WERI-Rb-1 (cell line): ENCODE data around the gene PIP4K2A.

Source experiments
- DNase-seq: peaks from one replicate; pipeline ENCODE4 v3.0.0-alpha.2; 2020
- H3K27ac ChIP-seq: fragments of 250-450 bp; sonication (Bioruptor Pico); 2 replicates; pipeline ENCODE4 v1.5.1; 2020; ENCODE audit warnings: mild to moderate bottlenecking, moderate library complexity
- H3K27me3 ChIP-seq: fragments of 250-450 bp; sonication (Bioruptor Pico); 2 replicates; pipeline ENCODE4 v1.5.1; 2021; ENCODE audit warnings: mild to moderate bottlenecking, low read depth, moderate library complexity; ENCODE audit not compliant: insufficient read depth, severe bottlenecking
- H3K36me3 ChIP-seq: fragments of 250-450 bp; sonication (Bioruptor Pico); 2 replicates; pipeline ENCODE4 v1.5.1; 2020; ENCODE audit warnings: mild to moderate bottlenecking, moderate library complexity
- H3K4me3 ChIP-seq: 2 replicates; pipeline ENCODE4 v1.5.1; 2011; ENCODE audit warnings: low read depth, mild to moderate bottlenecking, control low read depth, low read length
- H3K9me3 ChIP-seq: fragments of 250-450 bp; sonication (Bioruptor Pico); 2 replicates; pipeline ENCODE4 v1.5.1; 2021; ENCODE audit warnings: mild to moderate bottlenecking, moderate library complexity; ENCODE audit not compliant: severe bottlenecking
- TF ChIP-seq, protein P1 (sequence below): IDR thresholded peaks from 2 replicates; pipeline ENCODE4 v1.5.1; 2011; ENCODE audit warnings: low read depth, mild to moderate bottlenecking, control low read depth, inconsistent platforms, low read length

PIP4K2A gene

GRCh38 chr10:22623633-22624253 is 90.6 kb downstream of the PIP4K2A start:
- DNase-seq: no peak
- TF ChIP-seq, protein P1, sequence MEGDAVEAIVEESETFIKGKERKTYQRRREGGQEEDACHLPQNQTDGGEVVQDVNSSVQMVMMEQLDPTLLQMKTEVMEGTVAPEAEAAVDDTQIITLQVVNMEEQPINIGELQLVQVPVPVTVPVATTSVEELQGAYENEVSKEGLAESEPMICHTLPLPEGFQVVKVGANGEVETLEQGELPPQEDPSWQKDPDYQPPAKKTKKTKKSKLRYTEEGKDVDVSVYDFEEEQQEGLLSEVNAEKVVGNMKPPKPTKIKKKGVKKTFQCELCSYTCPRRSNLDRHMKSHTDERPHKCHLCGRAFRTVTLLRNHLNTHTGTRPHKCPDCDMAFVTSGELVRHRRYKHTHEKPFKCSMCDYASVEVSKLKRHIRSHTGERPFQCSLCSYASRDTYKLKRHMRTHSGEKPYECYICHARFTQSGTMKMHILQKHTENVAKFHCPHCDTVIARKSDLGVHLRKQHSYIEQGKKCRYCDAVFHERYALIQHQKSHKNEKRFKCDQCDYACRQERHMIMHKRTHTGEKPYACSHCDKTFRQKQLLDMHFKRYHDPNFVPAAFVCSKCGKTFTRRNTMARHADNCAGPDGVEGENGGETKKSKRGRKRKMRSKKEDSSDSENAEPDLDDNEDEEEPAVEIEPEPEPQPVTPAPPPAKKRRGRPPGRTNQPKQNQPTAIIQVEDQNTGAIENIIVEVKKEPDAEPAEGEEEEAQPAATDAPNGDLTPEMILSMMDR: no peak
- H3K4me3 ChIP-seq: no peak overlapping the region
- no peaks in the 10 kb centered on the region for H3K9me3 ChIP-seq
- H3K27ac ChIP-seq: no peak overlapping the region
- no peaks in the 10 kb centered on the region for H3K36me3 ChIP-seq
- H3K27me3 ChIP-seq: no peaks in the 10 kb centered on the region

DNA sequence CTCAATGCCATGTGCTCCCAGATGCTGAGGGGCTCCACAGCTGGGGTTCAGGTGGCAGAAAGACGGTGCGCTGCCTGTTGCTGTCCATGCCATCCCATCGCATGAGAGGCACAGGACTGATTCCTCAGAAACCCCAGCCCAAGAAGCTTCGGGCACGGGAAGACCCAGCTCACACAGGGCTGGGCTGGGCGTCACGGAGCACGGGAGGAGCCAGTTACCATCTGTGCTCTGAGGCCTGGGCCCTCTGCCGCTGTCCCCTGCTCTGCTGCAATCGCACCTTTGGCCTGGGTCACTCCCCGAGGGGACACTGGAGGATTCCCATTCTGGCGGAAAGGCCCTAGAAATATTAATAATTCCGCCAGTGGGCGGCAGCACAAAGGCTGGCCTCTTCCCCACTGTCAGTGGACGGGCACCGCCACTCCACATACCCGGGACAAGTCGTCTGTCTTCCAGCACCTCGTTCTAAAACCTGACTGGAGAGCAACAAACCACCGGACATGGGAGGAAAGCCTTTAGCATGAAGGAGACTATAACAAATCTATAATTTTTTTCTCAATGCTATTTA is 92.1 kb downstream of the PIP4K2A start:
- no peaks in the 10 kb centered on the region for H3K27me3 ChIP-seq
- TF ChIP-seq, protein P1: no peak
- no peaks in the 10 kb centered on the region for H3K9me3 ChIP-seq
- H3K27ac ChIP-seq: no peak overlapping the region
- no peak overlapping the region for H3K4me3 ChIP-seq
- no peak for DNase-seq
- no peaks in the 10 kb centered on the region for H3K36me3 ChIP-seq

GRCh38 chr10:22621726-22622125 is 92.7 kb downstream of the PIP4K2A start:
- no peak for DNase-seq
- Histone ChIP-seq H3K4me3 (no peak overlapping the region), H3K27ac (no peak overlapping the region), H3K36me3 (no peaks in the 10 kb centered on the region), H3K9me3 (no peaks in the 10 kb centered on the region), H3K27me3 (no peaks in the 10 kb centered on the region)
- TF ChIP-seq, protein P1: no peak

DNA sequence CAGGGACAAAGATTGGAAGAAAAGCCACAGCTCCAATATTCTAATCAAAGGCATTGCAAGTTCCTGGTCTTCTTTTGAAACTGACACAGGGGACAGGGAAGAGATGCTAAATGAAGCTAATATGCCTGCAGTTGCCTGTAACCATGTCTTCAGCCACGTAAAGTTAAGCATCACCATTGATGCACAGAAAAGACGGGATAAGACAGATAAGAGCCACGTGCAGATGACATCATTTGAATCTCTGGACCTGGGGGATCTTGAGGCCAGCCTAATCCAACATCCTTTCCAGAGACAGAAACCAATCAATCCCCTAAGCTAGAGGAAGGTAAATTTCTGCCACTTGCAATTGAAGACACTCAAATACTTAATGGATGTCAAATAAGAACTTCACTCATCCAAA is 93.4 kb downstream of the PIP4K2A start:
- H3K4me3 ChIP-seq: no peak overlapping the region
- H3K36me3 ChIP-seq: no peaks in the 10 kb centered on the region
- no peak for DNase-seq
- TF ChIP-seq, protein P1: no peak
- H3K27ac ChIP-seq: no peak overlapping the region
- no peaks in the 10 kb centered on the region for H3K27me3 ChIP-seq
- H3K9me3 ChIP-seq: no peaks in the 10 kb centered on the region

GRCh38 chr10:22620140-22620857 is 94.1 kb downstream of the PIP4K2A start:
- DNase-seq: no peak
- H3K27ac ChIP-seq: no peak overlapping the region
- no peaks in the 10 kb centered on the region for H3K9me3 ChIP-seq
- no peak overlapping the region for H3K4me3 ChIP-seq
- TF ChIP-seq, protein P1: no peak
- H3K36me3 ChIP-seq: no peaks in the 10 kb centered on the region
- H3K27me3 ChIP-seq: no peaks in the 10 kb centered on the region
